HepG2 (cell line): ENCODE results near the gene YPEL5.

ENCODE experiments used
- CCDC6 ChIP-seq: sonication (generic); formaldehyde crosslinking; IDR thresholded peaks from 2 replicates; pipeline ENCODE4 v1.8.1; 2022; ENCODE audit warnings: mild to moderate bottlenecking, missing genetic modification reagents, moderate library complexity
- CTCF ChIP-seq: sonication (generic); formaldehyde crosslinking; IDR thresholded peaks from 2 replicates; pipeline ENCODE4 v1.5.0; 2020; ENCODE audit warnings: mild to moderate bottlenecking, missing genetic modification reagents, moderate library complexity
- EZH2 ChIP-seq: conservative IDR thresholded peaks from 2 replicates; pipeline ENCODE4 v1.6.1; 2012; ENCODE audit warnings: mild to moderate bottlenecking, low read depth, low read length, moderate library complexity
- HNRNPH1 ChIP-seq: fragments of 200-400 bp; formaldehyde crosslinking; optimal IDR thresholded peaks from 2 replicates; pipeline ENCODE3; 2017; ENCODE audit warnings: mild to moderate bottlenecking, low read depth, low read length
- KLF6 ChIP-seq: IDR thresholded peaks from 2 replicates; pipeline ENCODE4 v1.8.0; 2016; ENCODE audit warnings: missing biosample characterization, missing genetic modification reagents
- KLF9 ChIP-seq: IDR thresholded peaks from 2 replicates; pipeline ENCODE4 v1.6.1; 2016; ENCODE audit warnings: low read depth
- NFYB ChIP-seq: sonication (generic); formaldehyde crosslinking; IDR thresholded peaks from 2 replicates; pipeline ENCODE4 v1.4.0; 2020; ENCODE audit warnings: missing genetic modification reagents
- POLR2A ChIP-seq, 2 experiments: IDR thresholded peaks; 2 replicates each; pipeline ENCODE4 v1.6.1; 2011; ENCODE audit warnings: low read depth in 2 of 2, low read length in 2 of 2, mild to moderate bottlenecking in 1 of 2, moderate library complexity in 1 of 2; ENCODE audit not compliant: insufficient read depth in 1 of 2
- PRDM10 ChIP-seq: sonication (generic); formaldehyde crosslinking; IDR thresholded peaks from 2 replicates; pipeline ENCODE4 v1.4.0; 2020; ENCODE audit warnings: low read depth, missing genetic modification reagents
- PREB ChIP-seq: sonication (generic); formaldehyde crosslinking; IDR thresholded peaks from 2 replicates; pipeline ENCODE4 v1.4.0; 2020; ENCODE audit warnings: missing genetic modification reagents
- ZNF614 ChIP-seq: IDR thresholded peaks from 2 replicates; pipeline ENCODE4 v1.6.1; 2018; ENCODE audit warnings: missing biosample characterization, missing genetic modification reagents, inconsistent platforms, borderline replicate concordance
- ZNF737 ChIP-seq: sonication (generic); formaldehyde crosslinking; IDR thresholded peaks from 2 replicates; pipeline ENCODE4 v1.5.0; 2020; ENCODE audit warnings: missing genetic modification reagents, mild to moderate bottlenecking, borderline replicate concordance
- TF ChIP-seq, protein P1 (sequence below): sonication (generic); formaldehyde crosslinking; IDR thresholded peaks from 2 replicates; pipeline ENCODE4 v1.5.1; 2020; ENCODE audit warnings: missing genetic modification reagents, mild to moderate bottlenecking, borderline replicate concordance
- TF ChIP-seq, protein P2 (sequence below): sonication (generic); formaldehyde crosslinking; conservative IDR thresholded peaks from 2 replicates; pipeline ENCODE4 v1.4.0; 2020; ENCODE audit warnings: missing genetic modification reagents

GRCh38 chr2:30110773-30111172 is 36.0 kb upstream of the YPEL5 start:
- TF ChIP-seq KLF6 (no peak), PREB (CRISPR knock-in tag) (no peak), HNRNPH1 (no peak), CCDC6 (CRISPR knock-in tag) (no peak), ZNF737 (CRISPR knock-in tag) (no peak), ZNF614 (CRISPR knock-in tag) (no peak), NFYB (CRISPR knock-in tag) (no peak), EZH2 (no peak), PRDM10 (CRISPR knock-in tag) (no peak), CTCF (CRISPR knock-in tag) (no peak), KLF9 (CRISPR knock-in tag) (no peak), POLR2A (IDR thresholded peaks at IDR 0.05; ENCODE audit: insufficient read depth in 1 of 2, low read depth in 2 of 2, low read length in 2 of 2) (no peak)
- TF ChIP-seq, protein P1, sequence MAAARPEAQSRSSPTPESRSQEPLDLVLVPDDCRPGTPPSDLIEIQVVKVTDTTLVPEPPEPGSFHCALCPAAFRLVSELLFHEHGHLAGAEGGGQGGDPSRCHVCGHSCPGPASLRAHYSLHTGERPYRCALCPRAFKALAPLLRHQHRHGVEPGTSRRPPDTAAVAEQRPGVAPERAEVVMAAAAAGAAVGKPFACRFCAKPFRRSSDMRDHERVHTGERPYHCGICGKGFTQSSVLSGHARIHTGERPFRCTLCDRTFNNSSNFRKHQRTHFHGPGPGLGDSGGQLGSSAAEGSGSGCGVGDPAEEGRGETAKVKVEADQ (CRISPR knock-in tag) = no peak
- TF ChIP-seq, protein P2, sequence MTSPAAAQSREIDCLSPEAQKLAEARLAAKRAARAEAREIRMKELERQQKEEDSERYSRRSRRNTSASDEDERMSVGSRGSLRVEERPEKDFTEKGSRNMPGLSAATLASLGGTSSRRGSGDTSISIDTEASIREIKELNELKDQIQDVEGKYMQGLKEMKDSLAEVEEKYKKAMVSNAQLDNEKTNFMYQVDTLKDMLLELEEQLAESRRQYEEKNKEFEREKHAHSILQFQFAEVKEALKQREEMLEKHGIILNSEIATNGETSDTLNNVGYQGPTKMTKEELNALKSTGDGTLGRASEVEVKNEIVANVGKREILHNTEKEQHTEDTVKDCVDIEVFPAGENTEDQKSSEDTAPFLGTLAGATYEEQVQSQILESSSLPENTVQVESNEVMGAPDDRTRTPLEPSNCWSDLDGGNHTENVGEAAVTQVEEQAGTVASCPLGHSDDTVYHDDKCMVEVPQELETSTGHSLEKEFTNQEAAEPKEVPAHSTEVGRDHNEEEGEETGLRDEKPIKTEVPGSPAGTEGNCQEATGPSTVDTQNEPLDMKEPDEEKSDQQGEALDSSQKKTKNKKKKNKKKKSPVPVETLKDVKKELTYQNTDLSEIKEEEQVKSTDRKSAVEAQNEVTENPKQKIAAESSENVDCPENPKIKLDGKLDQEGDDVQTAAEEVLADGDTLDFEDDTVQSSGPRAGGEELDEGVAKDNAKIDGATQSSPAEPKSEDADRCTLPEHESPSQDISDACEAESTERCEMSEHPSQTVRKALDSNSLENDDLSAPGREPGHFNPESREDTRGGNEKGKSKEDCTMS (CRISPR knock-in tag) = no peak
